ENCODE measurements around the gene ADCY4. TPM values are rescaled to one million over a fixed set of nuclear protein-coding genes. Genes with fewer than 3 reads are reported as not detected.
A peak's percentile ranks its signal among the peaks of the same experiment; 100 is the strongest.

ADCY4 gene
- total and polyA plus RNA-seq, 2 of the 13 experiments (the other 11 are each of a cell fraction or from before 2014, with no cell fraction given), result 0.03 TPM; not detected in 1

GRCh38 chr14:24315807-24316596 lies 18.9 kb downstream of the ADCY4 start (continued):
- TF ChIP-seq ZGPAT (CRISPR knock-in tag; IDR thresholded peaks at IDR 0.05), result peak; percentile 99
- TF ChIP-seq ELK4 (CRISPR knock-in tag; IDR thresholded peaks at IDR 0.05; ENCODE audit: borderline replicate concordance), result peak; percentile 90; the same call in 1 of the 2 replicates
- TF ChIP-seq ZNF331 (CRISPR knock-in tag; IDR thresholded peaks at IDR 0.05), result peak; percentile 97
- TF ChIP-seq EZH2 (conservative IDR thresholded peaks at IDR 0.05; ENCODE audit: low read depth, low read length), result no peak; the same call in 1 of the 2 replicates
- TF ChIP-seq RORA (CRISPR knock-in tag; IDR thresholded peaks at IDR 0.05), result peak; percentile 86; the same call in 1 of the 2 replicates
- no peak for TF ChIP-seq TAF15 (IDR thresholded peaks at IDR 0.05; ENCODE audit: low read depth, low read length, poor library complexity, severe bottlenecking)
- TF ChIP-seq ZBTB2 (CRISPR knock-in tag; IDR thresholded peaks at IDR 0.05; ENCODE audit: low read depth), result no peak
- peak; percentile 99 for TF ChIP-seq MXD3 (CRISPR knock-in tag; IDR thresholded peaks at IDR 0.05)
- TF ChIP-seq BRCA1 (CRISPR knock-in tag; IDR thresholded peaks at IDR 0.05), result peak; percentile 99
- TF ChIP-seq CHD4 (IDR thresholded peaks at IDR 0.05; ENCODE audit: borderline replicate concordance, low read length), result no peak
- peak; percentile 94; the same call in 1 of the 2 replicates for TF ChIP-seq ZBTB3 (CRISPR knock-in tag; IDR thresholded peaks at IDR 0.05; ENCODE audit: borderline replicate concordance, low read depth)
- peak; percentile 83 for TF ChIP-seq THRA (CRISPR knock-in tag; IDR thresholded peaks at IDR 0.05; ENCODE audit: borderline replicate concordance)
- TF ChIP-seq FUBP1 (CRISPR knock-in tag; IDR thresholded peaks at IDR 0.05; ENCODE audit: borderline replicate concordance), result peak; percentile 97; the same call in 1 of the 2 replicates
- TF ChIP-seq ZBTB10 (CRISPR knock-in tag; IDR thresholded peaks at IDR 0.05; ENCODE audit: borderline replicate concordance), result peak; percentile 95
- peak; percentile 97; the same call in 1 of the 2 replicates for TF ChIP-seq ETV6 (CRISPR knock-in tag; conservative IDR thresholded peaks at IDR 0.05)
- TF ChIP-seq KLF15 (CRISPR knock-in tag; IDR thresholded peaks at IDR 0.05; ENCODE audit: borderline replicate concordance), result peak; percentile 97

Data from HepG2 (cell line).